Vagina (tissue), 2 donors: ENCODE data around the gene NDUFAF8.

ENCODE experiments used
- POLR2A ChIP-seq, 2 donors: fragments of 450-650 bp; IDR thresholded peaks; one replicate each; pipeline ENCODE4 v1.6.1; 2017; ENCODE audit warnings: antibody characterized with exemption in 2 of 2, mild to moderate bottlenecking in 2 of 2, moderate library complexity in 2 of 2
- POLR2AphosphoS5 ChIP-seq, 2 donors: sonication (generic); formaldehyde crosslinking; IDR thresholded peaks; one replicate each; pipeline ENCODE4 v1.9.0; 2017; ENCODE audit warnings: antibody characterized with exemption in 2 of 2, mild to moderate bottlenecking in 2 of 2, low read depth in 1 of 2; ENCODE audit not compliant: insufficient read depth in 1 of 2
- TF ChIP-seq, protein P1 (sequence below), 3 experiments: fragments of 450-650 bp in 2 of 3; fragments of 200-600 bp in 1 of 3; sonication (generic) in 1 of 3; IDR thresholded peaks; one replicate each; pipeline ENCODE4 v1.5.1; 2017 to 2019; ENCODE audit warnings: antibody characterized with exemption in 3 of 3, mild to moderate bottlenecking in 2 of 3, moderate library complexity in 2 of 3

DNA sequence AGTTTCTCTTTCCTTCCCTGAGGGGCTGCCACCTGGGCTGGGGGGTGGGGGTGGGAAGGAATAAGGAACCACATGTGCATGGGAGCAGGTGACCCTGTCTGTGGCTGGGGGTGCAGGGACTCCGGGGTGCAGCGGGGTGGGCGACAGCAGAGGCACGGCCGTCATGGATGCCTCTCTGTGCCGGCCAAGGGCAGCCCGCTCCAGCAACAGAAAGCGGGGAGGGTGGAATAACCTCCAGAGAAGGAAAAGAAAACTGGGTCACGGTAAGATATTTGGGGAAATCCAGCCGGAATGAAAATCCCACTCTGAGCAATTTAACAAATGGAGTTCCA is 4.2 kb downstream of the NDUFAF8 start:
- TF ChIP-seq, protein P1, sequence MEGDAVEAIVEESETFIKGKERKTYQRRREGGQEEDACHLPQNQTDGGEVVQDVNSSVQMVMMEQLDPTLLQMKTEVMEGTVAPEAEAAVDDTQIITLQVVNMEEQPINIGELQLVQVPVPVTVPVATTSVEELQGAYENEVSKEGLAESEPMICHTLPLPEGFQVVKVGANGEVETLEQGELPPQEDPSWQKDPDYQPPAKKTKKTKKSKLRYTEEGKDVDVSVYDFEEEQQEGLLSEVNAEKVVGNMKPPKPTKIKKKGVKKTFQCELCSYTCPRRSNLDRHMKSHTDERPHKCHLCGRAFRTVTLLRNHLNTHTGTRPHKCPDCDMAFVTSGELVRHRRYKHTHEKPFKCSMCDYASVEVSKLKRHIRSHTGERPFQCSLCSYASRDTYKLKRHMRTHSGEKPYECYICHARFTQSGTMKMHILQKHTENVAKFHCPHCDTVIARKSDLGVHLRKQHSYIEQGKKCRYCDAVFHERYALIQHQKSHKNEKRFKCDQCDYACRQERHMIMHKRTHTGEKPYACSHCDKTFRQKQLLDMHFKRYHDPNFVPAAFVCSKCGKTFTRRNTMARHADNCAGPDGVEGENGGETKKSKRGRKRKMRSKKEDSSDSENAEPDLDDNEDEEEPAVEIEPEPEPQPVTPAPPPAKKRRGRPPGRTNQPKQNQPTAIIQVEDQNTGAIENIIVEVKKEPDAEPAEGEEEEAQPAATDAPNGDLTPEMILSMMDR (IDR thresholded peaks at IDR 0.05) = no peak
- TF ChIP-seq POLR2A (IDR thresholded peaks at IDR 0.05) = no peak
- no peak for TF ChIP-seq POLR2AphosphoS5 (IDR thresholded peaks at IDR 0.05; ENCODE audit: insufficient read depth in 1 of 2, low read depth in 1 of 2)
